Suprapubic skin (tissue), 4 donors: ENCODE results near the gene PAK1. TPM values are rescaled to one million over a fixed set of nuclear protein-coding genes. Genes with fewer than 3 reads are reported as not detected.

Experiments used
- DNase-seq, 2 donors: peaks; one replicate each; pipeline ENCODE4 v3.0.0-alpha.2; 2019; ENCODE audit warnings: low spot score in 2 of 2
- H3K27ac ChIP-seq: fragments of 200-600 bp; sonication (generic); one replicate; pipeline ENCODE4 v1.5.1; 2019
- H3K27me3 ChIP-seq: fragments of 200-600 bp; sonication (generic); one replicate; pipeline ENCODE4 v1.5.1; 2019
- H3K36me3 ChIP-seq: fragments of 200-600 bp; sonication (generic); one replicate; pipeline ENCODE4 v1.5.1; 2019
- H3K4me1 ChIP-seq: fragments of 200-600 bp; sonication (generic); one replicate; pipeline ENCODE4 v1.5.1; 2019
- H3K4me3 ChIP-seq: fragments of 200-600 bp; sonication (generic); one replicate; pipeline ENCODE4 v1.5.1; 2019; ENCODE audit warnings: mild to moderate bottlenecking
- H3K9me3 ChIP-seq: fragments of 200-600 bp; sonication (generic); one replicate; pipeline ENCODE4 v1.5.1; 2019
- EP300 ChIP-seq: sonication (generic); formaldehyde crosslinking; IDR thresholded peaks from one replicate; pipeline ENCODE4 v1.6.1; 2017; ENCODE audit warnings: antibody characterized with exemption
- POLR2A ChIP-seq, 2 donors: fragments of 450-650 bp; IDR thresholded peaks; one replicate each; pipeline ENCODE4 v1.6.1; 2017; ENCODE audit warnings: antibody characterized with exemption in 2 of 2, mild to moderate bottlenecking in 2 of 2, moderate library complexity in 2 of 2
- POLR2AphosphoS5 ChIP-seq, 3 donors: sonication (generic); formaldehyde crosslinking; IDR thresholded peaks; one replicate each; pipeline ENCODE4 v1.6.1; 2017; ENCODE audit warnings: antibody characterized with exemption in 3 of 3
- WGBS: methylation state at CpG from one replicate; pipeline ENCODE4 v1.1.5; 2018; 5-methylcytosine and 5-hydroxymethylcytosine counted together
- total RNA-seq, 4 donors: library from RNA; depleted of rRNA; stranded (reverse); fragments of >200 nt; gene quantifications; one replicate each; pipeline ENCODE4 v1.1.0, GENCODE V29; 2016
- TF ChIP-seq, protein P1 (sequence below), 2 donors: fragments of 200-600 bp in 1 of 2; fragments of 450-650 bp in 1 of 2; sonication (generic) in 1 of 2; IDR thresholded peaks; one replicate each; pipeline ENCODE4 v1.5.1; 2016 to 2019; ENCODE audit warnings: antibody characterized with exemption in 2 of 2, mild to moderate bottlenecking in 1 of 2, moderate library complexity in 1 of 2

Gene PAK1
- total RNA-seq, 4 donors from 2014 or later, result 23.4 to 47.9 (median 28.9) TPM

DNA sequence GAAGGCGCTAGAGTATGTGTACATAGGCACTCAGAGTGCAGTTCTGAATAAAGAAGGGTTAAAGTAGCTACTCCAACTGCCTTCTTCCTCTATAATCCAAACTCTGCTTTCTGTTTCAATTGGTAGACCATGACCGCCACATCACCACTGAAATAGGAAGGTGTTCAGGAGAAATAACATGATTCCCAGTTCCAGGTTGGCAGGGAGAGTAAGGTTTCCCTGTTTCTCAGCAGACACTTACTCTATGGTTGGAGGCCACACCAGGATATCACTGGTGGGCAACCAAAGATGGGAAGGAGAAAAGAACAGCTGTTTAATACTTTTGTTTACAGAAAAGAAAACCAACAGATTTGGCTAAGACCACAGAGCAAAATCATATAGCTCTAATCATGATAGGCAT, 37.9 kb downstream of the PAK1 start:
- no peak for DNase-seq
- Histone ChIP-seq H3K27ac (no peak overlapping the region), H3K27me3 (no peaks in the 10 kb centered on the region), H3K9me3 (no peaks in the 10 kb centered on the region), H3K36me3 (no peaks in the 10 kb centered on the region), H3K4me1 (no peaks in the 10 kb centered on the region), H3K4me3 (no peak overlapping the region)
- no peak for TF ChIP-seq POLR2AphosphoS5 (IDR thresholded peaks at IDR 0.05)
- no peak for TF ChIP-seq EP300
- no peak for TF ChIP-seq POLR2A (IDR thresholded peaks at IDR 0.05)
- TF ChIP-seq, protein P1, sequence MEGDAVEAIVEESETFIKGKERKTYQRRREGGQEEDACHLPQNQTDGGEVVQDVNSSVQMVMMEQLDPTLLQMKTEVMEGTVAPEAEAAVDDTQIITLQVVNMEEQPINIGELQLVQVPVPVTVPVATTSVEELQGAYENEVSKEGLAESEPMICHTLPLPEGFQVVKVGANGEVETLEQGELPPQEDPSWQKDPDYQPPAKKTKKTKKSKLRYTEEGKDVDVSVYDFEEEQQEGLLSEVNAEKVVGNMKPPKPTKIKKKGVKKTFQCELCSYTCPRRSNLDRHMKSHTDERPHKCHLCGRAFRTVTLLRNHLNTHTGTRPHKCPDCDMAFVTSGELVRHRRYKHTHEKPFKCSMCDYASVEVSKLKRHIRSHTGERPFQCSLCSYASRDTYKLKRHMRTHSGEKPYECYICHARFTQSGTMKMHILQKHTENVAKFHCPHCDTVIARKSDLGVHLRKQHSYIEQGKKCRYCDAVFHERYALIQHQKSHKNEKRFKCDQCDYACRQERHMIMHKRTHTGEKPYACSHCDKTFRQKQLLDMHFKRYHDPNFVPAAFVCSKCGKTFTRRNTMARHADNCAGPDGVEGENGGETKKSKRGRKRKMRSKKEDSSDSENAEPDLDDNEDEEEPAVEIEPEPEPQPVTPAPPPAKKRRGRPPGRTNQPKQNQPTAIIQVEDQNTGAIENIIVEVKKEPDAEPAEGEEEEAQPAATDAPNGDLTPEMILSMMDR (IDR thresholded peaks at IDR 0.05), result no peak
- 96% methylated on average over 2 of the region's 2 CpGs for WGBS

DNA sequence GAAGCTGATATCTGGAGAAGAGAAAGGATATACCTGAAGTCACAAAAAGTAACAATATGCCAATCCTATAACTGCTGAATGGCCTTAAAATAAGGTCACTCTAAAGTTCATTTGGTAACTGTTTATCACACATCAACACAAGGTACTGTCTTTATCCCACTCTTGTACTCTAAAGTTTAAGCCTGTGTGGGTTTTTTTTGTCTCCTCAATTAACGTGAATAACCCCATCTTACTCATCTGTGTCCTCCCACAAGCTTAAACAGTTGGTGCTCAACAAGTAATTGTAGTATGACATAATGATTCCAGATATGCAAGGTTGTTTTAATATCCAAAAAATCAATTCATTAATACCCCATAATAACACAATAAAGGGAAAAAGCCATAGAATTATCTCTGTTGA, 42.1 kb downstream of the PAK1 start:
- H3K4me3 ChIP-seq, result no peak overlapping the region
- H3K27me3 ChIP-seq, result no peaks in the 10 kb centered on the region
- no peaks in the 10 kb centered on the region for H3K4me1 ChIP-seq
- H3K36me3 ChIP-seq, result no peaks in the 10 kb centered on the region
- no peak overlapping the region for H3K27ac ChIP-seq
- H3K9me3 ChIP-seq, result no peaks in the 10 kb centered on the region
- TF ChIP-seq EP300, result no peak
- no peak for TF ChIP-seq POLR2AphosphoS5 (IDR thresholded peaks at IDR 0.05)
- TF ChIP-seq, protein P1 (IDR thresholded peaks at IDR 0.05), result no peak
- no peak for TF ChIP-seq POLR2A (IDR thresholded peaks at IDR 0.05)
- DNase-seq, result no peak
- WGBS, result 70% methylated on average over 1 of the region's 1 CpG

DNA sequence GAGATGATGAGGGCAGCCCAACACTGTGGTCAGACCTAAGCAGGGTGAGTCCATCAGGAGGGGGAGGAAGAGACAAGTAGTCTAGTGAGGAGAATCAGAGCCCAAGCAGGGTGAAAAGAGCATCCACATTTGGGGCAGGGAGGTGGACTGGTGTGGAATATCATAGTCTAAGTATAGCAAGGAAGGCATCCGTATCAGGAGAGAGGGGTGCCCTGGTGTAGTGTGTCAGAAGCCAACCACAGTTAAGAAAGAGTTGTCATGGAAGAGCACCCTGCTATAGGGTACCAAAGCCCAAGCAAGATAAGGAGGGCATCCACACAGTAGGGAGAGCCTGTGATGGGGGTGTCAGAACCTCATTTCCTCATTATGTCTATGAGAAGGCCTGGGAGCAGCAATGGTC, 45.3 kb downstream of the PAK1 start:
- Histone ChIP-seq H3K27me3 (no peaks in the 10 kb centered on the region), H3K4me1 (no peaks in the 10 kb centered on the region), H3K36me3 (no peaks in the 10 kb centered on the region), H3K27ac (no peak overlapping the region), H3K4me3 (no peak overlapping the region), H3K9me3 (no peaks in the 10 kb centered on the region)
- no peak for TF ChIP-seq POLR2AphosphoS5 (IDR thresholded peaks at IDR 0.05)
- TF ChIP-seq, protein P1 (IDR thresholded peaks at IDR 0.05), result no peak
- no peak for TF ChIP-seq POLR2A (IDR thresholded peaks at IDR 0.05)
- no peak for TF ChIP-seq EP300
- DNase-seq, result no peak
- WGBS, result 90% methylated on average over 1 of the region's 1 CpG

DNA sequence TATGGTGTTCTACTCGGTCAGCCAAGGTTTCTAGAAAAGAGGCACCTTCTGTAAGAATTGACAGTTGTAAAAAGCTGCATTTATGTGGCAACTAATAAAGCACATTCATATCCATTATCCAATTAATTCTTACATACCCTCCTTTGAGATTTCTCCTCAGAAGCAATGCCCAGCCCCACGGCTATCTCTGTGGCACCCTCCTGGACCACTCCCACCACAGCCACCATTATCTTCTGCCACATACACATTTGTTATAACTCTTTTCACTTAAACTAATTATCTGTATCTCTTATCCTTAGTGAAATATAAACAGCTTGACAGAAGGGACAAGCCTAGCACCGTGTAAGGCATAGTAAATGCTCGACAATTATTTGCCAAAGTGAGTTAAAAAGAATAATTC, 48.5 kb downstream of the PAK1 start:
- Histone ChIP-seq H3K4me1 (no peaks in the 10 kb centered on the region), H3K27ac (no peak overlapping the region), H3K27me3 (no peaks in the 10 kb centered on the region), H3K9me3 (no peaks in the 10 kb centered on the region), H3K4me3 (no peak overlapping the region), H3K36me3 (no peaks in the 10 kb centered on the region)
- DNase-seq, result no peak
- 93% methylated on average over 4 of the region's 4 CpGs for WGBS
- TF ChIP-seq POLR2AphosphoS5 (IDR thresholded peaks at IDR 0.05) (no peak), POLR2A (IDR thresholded peaks at IDR 0.05) (no peak), EP300 (no peak)
- TF ChIP-seq, protein P1 (IDR thresholded peaks at IDR 0.05), result no peak

GRCh38 chr11:77424644-77425043, 49.2 kb downstream of the PAK1 start:
- Histone ChIP-seq H3K27ac (no peak overlapping the region), H3K9me3 (no peaks in the 10 kb centered on the region), H3K27me3 (no peaks in the 10 kb centered on the region), H3K4me1 (no peaks in the 10 kb centered on the region), H3K4me3 (no peak overlapping the region), H3K36me3 (no peaks in the 10 kb centered on the region)
- 88% methylated on average over 3 of the region's 3 CpGs for WGBS
- TF ChIP-seq POLR2AphosphoS5 (IDR thresholded peaks at IDR 0.05) (no peak), EP300 (no peak), POLR2A (IDR thresholded peaks at IDR 0.05) (no peak)
- TF ChIP-seq, protein P1 (IDR thresholded peaks at IDR 0.05), result no peak
- DNase-seq, result no peak
